HepG2 (cell line): Measurements from ENCODE around the gene NGF.

ENCODE experiments used
- DPF2 ChIP-seq: sonication (generic); formaldehyde crosslinking; IDR thresholded peaks from 2 replicates; pipeline ENCODE4 v1.4.0; 2020; ENCODE audit warnings: mild to moderate bottlenecking, low read depth, missing genetic modification reagents, borderline replicate concordance
- ERF ChIP-seq: IDR thresholded peaks from 2 replicates; pipeline ENCODE4 v1.6.1; 2018; ENCODE audit warnings: missing biosample characterization, missing genetic modification reagents
- FOXA3 ChIP-seq: IDR thresholded peaks from 2 replicates; pipeline ENCODE4 v1.6.1; 2016; ENCODE audit warnings: missing genetic modification reagents, missing compliant biosample characterization
- HCFC1 ChIP-seq: fragments of 150-350 bp; IDR thresholded peaks from 2 replicates; pipeline ENCODE4 v1.6.1; 2014; ENCODE audit warnings: low read depth, low read length
- MYNN ChIP-seq: sonication (generic); formaldehyde crosslinking; IDR thresholded peaks from 2 replicates; pipeline ENCODE4 v1.4.0; 2020; ENCODE audit warnings: mild to moderate bottlenecking, low read depth, missing genetic modification reagents
- PHF8 ChIP-seq: sonication (generic); formaldehyde crosslinking; IDR thresholded peaks from 2 replicates; pipeline ENCODE4 v1.5.0; 2020; ENCODE audit warnings: missing genetic modification reagents
- POLR2A ChIP-seq, 2 experiments: IDR thresholded peaks; 2 replicates each; pipeline ENCODE4 v1.6.1; 2011; ENCODE audit warnings: low read depth in 2 of 2, low read length in 2 of 2, mild to moderate bottlenecking in 1 of 2, moderate library complexity in 1 of 2; ENCODE audit not compliant: insufficient read depth in 1 of 2
- SOX5 ChIP-seq: IDR thresholded peaks from 2 replicates; pipeline ENCODE4 v1.6.1; 2016; ENCODE audit warnings: borderline replicate concordance
- SOX6 ChIP-seq, 2 experiments: fragments of 450-650 bp in 1 of 2; sonication (generic) in 1 of 2; formaldehyde crosslinking in 1 of 2; IDR thresholded peaks; 2 replicates each; pipeline versions ENCODE4 v1.4.0 to v1.6.1; 2017 to 2020; ENCODE audit warnings: antibody characterized with exemption in 1 of 2, mild to moderate bottlenecking in 1 of 2, missing genetic modification reagents in 1 of 2
- XBP1 ChIP-seq: sonication (generic); formaldehyde crosslinking; IDR thresholded peaks from 2 replicates; pipeline ENCODE4 v1.5.0; 2020; ENCODE audit warnings: missing genetic modification reagents
- ZNF10 ChIP-seq: sonication (generic); formaldehyde crosslinking; IDR thresholded peaks from 2 replicates; pipeline ENCODE4 v1.4.0; 2020; ENCODE audit warnings: mild to moderate bottlenecking, low read depth, missing genetic modification reagents, borderline replicate concordance
- TF ChIP-seq, protein P1 (sequence below): sonication (generic); formaldehyde crosslinking; IDR thresholded peaks from 2 replicates; pipeline ENCODE4 v1.8.1; 2023; ENCODE audit warnings: mild to moderate bottlenecking, inconsistent platforms, moderate library complexity, missing genetic modification reagents, borderline replicate concordance
- TF ChIP-seq, protein P2 (sequence below): sonication (generic); formaldehyde crosslinking; IDR thresholded peaks from 2 replicates; pipeline ENCODE4 v1.5.0; 2020; ENCODE audit warnings: mild to moderate bottlenecking, missing genetic modification reagents, moderate library complexity
- TF ChIP-seq, protein P3 (sequence below): fragments of 450-650 bp; IDR thresholded peaks from 2 replicates; pipeline ENCODE4 v1.6.1; 2017; ENCODE audit warnings: mild to moderate bottlenecking

DNA sequence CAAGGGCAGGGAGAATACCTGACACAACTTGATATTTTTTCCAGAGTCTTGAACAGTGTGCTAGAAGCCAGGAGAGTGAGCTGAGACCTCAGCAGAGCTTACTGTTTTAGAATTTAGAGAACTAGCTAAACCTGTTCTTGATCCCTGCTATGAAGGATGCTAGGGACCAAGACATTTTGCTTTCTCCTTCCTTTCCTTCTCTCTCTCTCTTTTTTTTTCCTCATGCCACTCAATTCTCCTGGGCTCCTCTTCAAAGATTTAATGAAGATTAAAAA is 99.0 kb downstream of the NGF start:
- no peak for TF ChIP-seq PHF8
- no peak for TF ChIP-seq MYNN (CRISPR knock-in tag)
- no peak for TF ChIP-seq DPF2 (CRISPR knock-in tag)
- TF ChIP-seq XBP1, result no peak
- TF ChIP-seq, protein P1, sequence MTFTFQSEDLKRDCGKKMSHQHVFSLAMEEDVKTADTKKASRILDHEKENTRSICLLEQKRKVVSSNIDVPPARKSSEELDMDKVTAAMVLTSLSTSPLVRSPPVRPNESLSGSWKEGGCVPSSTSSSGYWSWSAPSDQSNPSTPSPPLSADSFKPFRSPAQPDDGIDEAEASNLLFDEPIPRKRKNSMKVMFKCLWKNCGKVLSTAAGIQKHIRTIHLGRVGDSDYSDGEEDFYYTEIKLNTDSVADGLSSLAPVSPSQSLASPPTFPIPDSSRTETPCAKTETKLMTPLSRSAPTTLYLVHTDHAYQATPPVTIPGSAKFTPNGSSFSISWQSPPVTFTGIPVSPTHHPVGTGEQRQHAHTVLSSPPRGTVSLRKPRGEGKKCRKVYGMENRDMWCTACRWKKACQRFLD, result no peak
- TF ChIP-seq POLR2A (IDR thresholded peaks at IDR 0.05; ENCODE audit: insufficient read depth in 1 of 2, low read depth in 2 of 2, low read length in 2 of 2), result no peak
- TF ChIP-seq, protein P2, sequence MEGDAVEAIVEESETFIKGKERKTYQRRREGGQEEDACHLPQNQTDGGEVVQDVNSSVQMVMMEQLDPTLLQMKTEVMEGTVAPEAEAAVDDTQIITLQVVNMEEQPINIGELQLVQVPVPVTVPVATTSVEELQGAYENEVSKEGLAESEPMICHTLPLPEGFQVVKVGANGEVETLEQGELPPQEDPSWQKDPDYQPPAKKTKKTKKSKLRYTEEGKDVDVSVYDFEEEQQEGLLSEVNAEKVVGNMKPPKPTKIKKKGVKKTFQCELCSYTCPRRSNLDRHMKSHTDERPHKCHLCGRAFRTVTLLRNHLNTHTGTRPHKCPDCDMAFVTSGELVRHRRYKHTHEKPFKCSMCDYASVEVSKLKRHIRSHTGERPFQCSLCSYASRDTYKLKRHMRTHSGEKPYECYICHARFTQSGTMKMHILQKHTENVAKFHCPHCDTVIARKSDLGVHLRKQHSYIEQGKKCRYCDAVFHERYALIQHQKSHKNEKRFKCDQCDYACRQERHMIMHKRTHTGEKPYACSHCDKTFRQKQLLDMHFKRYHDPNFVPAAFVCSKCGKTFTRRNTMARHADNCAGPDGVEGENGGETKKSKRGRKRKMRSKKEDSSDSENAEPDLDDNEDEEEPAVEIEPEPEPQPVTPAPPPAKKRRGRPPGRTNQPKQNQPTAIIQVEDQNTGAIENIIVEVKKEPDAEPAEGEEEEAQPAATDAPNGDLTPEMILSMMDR (CRISPR knock-in tag), result no peak
- TF ChIP-seq SOX6 (IDR thresholded peaks at IDR 0.05), result no peak
- TF ChIP-seq SOX6 (CRISPR knock-in tag; IDR thresholded peaks at IDR 0.05), result no peak
- no peak for TF ChIP-seq ERF (CRISPR knock-in tag)
- no peak for TF ChIP-seq HCFC1
- no peak for TF ChIP-seq ZNF10 (CRISPR knock-in tag)
- TF ChIP-seq, protein P3, sequence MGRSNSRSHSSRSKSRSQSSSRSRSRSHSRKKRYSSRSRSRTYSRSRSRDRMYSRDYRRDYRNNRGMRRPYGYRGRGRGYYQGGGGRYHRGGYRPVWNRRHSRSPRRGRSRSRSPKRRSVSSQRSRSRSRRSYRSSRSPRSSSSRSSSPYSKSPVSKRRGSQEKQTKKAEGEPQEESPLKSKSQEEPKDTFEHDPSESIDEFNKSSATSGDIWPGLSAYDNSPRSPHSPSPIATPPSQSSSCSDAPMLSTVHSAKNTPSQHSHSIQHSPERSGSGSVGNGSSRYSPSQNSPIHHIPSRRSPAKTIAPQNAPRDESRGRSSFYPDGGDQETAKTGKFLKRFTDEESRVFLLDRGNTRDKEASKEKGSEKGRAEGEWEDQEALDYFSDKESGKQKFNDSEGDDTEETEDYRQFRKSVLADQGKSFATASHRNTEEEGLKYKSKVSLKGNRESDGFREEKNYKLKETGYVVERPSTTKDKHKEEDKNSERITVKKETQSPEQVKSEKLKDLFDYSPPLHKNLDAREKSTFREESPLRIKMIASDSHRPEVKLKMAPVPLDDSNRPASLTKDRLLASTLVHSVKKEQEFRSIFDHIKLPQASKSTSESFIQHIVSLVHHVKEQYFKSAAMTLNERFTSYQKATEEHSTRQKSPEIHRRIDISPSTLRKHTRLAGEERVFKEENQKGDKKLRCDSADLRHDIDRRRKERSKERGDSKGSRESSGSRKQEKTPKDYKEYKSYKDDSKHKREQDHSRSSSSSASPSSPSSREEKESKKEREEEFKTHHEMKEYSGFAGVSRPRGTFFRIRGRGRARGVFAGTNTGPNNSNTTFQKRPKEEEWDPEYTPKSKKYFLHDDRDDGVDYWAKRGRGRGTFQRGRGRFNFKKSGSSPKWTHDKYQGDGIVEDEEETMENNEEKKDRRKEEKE, result no peak
- TF ChIP-seq SOX5 (CRISPR knock-in tag), result no peak
- no peak for TF ChIP-seq FOXA3 (CRISPR knock-in tag)
